ENCODE data around the gene PLEKHM2.

DNA sequence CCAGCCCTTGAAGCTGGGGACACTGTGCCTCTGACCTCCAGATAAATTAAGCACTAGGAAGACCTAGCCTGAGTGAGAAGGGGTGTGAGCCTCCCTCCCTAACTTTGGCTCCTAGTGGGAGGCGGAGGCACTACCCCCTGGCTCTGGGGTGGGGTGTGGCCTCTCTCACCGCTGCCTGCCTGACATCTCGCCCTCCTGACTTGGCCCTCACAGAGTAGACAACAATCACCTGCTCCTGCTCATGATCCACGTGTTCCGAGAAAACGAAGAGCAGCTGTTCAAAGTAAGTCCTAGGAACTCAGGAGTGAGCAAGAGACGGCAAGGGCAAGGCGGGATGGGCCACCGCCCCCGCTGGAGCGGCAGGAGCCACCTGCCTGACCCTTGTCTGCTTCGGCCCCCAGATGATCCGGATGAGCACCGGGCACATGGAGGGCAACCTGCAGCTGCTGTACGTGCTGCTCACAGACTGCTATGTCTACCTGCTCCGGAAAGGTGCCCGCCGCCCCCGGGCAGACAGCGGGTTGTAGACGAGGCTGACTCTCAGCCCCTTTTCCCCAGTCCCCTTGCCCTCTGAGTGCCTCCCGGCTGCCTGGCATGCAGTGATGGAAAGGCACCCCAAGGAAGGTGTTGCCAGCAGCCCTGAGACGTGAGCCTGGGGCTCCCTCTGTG, 43.9 kb downstream of the PLEKHM2 start:
- TF ChIP-seq, protein P1, sequence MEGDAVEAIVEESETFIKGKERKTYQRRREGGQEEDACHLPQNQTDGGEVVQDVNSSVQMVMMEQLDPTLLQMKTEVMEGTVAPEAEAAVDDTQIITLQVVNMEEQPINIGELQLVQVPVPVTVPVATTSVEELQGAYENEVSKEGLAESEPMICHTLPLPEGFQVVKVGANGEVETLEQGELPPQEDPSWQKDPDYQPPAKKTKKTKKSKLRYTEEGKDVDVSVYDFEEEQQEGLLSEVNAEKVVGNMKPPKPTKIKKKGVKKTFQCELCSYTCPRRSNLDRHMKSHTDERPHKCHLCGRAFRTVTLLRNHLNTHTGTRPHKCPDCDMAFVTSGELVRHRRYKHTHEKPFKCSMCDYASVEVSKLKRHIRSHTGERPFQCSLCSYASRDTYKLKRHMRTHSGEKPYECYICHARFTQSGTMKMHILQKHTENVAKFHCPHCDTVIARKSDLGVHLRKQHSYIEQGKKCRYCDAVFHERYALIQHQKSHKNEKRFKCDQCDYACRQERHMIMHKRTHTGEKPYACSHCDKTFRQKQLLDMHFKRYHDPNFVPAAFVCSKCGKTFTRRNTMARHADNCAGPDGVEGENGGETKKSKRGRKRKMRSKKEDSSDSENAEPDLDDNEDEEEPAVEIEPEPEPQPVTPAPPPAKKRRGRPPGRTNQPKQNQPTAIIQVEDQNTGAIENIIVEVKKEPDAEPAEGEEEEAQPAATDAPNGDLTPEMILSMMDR (conservative IDR thresholded peaks at IDR 0.05; ENCODE audit: low read length): no peak
- no peak for TF ChIP-seq EZH2phosphoT487 (IDR thresholded peaks at IDR 0.05; ENCODE audit: borderline replicate concordance, low read depth, low read length)

Data from OCI-LY7 (cell line).